Measurements from ENCODE around the gene OSMR. TPM values are rescaled to one million over a fixed set of nuclear protein-coding genes. Genes with fewer than 3 reads are reported as not detected.
A peak's percentile ranks its signal among the peaks of the same experiment; 100 is the strongest.

The OSMR gene
- total and polyA plus RNA-seq, 2 experiments from 2014 or later: 1.5 to 2.6 TPM

GRCh38 chr5:38809388-38810359 lies 36.1 kb upstream of the OSMR start:
- peak overlapping the region; percentile 86 for H2AFZ ChIP-seq
- H3K36me3 Mint-ChIP-seq (ENCODE audit: low read depth): no peaks in the 10 kb centered on the region

GRCh38 chr5:38814879-38815278 lies 30.9 kb upstream of the OSMR start:
- no peak overlapping the region for H3K4me3 Mint-ChIP-seq
- H3K4me1 ChIP-seq (ENCODE audit: insufficient read depth): 0 out of 2 replicates have a peak, but pooled peaks cover 2% of the 10 kb centered on the region
- no peaks in the 10 kb centered on the region; the same call in 2 of the 3 replicates for H3K36me3 Mint-ChIP-seq (ENCODE audit: low read depth)
- H3F3A ChIP-seq (replicated peaks; ENCODE audit: low read depth): no peaks in the 10 kb centered on the region
- H2AFZ ChIP-seq: no peak overlapping the region
- no peaks in the 10 kb centered on the region for H3K27me3 ChIP-seq (ENCODE audit: insufficient read depth)
- no peak overlapping the region for H3K27ac ChIP-seq (ENCODE audit: low read depth)
- H3K4me1 Mint-ChIP-seq: peaks cover 9% of the 10 kb centered on the region
- no peaks in the 10 kb centered on the region for H3K9me2 ChIP-seq (ENCODE audit: insufficient read depth)
- no peaks in the 10 kb centered on the region for H3K79me2 ChIP-seq (replicated peaks; ENCODE audit: insufficient read depth)
- H4K20me1 ChIP-seq (replicated peaks; ENCODE audit: insufficient read depth): no peaks in the 10 kb centered on the region
- H3K36me3 ChIP-seq (ENCODE audit: insufficient read depth): no peaks in the 10 kb centered on the region
- H3K27me3 Mint-ChIP-seq (ENCODE audit: insufficient read depth, low read depth, poor library complexity): peaks cover 5% of the 10 kb centered on the region
- ATAC-seq (no peak), DNase-seq (ENCODE audit: low spot score) (no peak)
- H3K9me3 Mint-ChIP-seq: peaks cover 2% of the 10 kb centered on the region; the same call in 2 of the 3 replicates
- no peak overlapping the region for H3K4me2 ChIP-seq
- H3K27ac Mint-ChIP-seq: no peak overlapping the region
- no peak overlapping the region for H3K4me3 ChIP-seq
- TF ChIP-seq ZNF114 (CRISPR knock-in tag; IDR thresholded peaks at IDR 0.05): no peak
- TF ChIP-seq ZNF462 (CRISPR knock-in tag; IDR thresholded peaks at IDR 0.05): no peak
- no peak for TF ChIP-seq STAT1 (IDR thresholded peaks at IDR 0.05; ENCODE audit: unreplicated experiment)
- TF ChIP-seq EZH2phosphoT487 (IDR thresholded peaks at IDR 0.05; ENCODE audit: unreplicated experiment): no peak
- no peak for TF ChIP-seq NANOG (IDR thresholded peaks at IDR 0.05; ENCODE audit: borderline replicate concordance)
- TF ChIP-seq CREB1 (CRISPR knock-in tag; IDR thresholded peaks at IDR 0.05; ENCODE audit: low read depth): no peak
- no peak for TF ChIP-seq JUNB (IDR thresholded peaks at IDR 0.05; ENCODE audit: unreplicated experiment)
- TF ChIP-seq POLR2AphosphoS5 (IDR thresholded peaks at IDR 0.05; ENCODE audit: low read depth): no peak

More at GRCh38 chr5:38809388-38810359, 36.1 kb upstream of the OSMR start:
- peak; percentile 88 to 93 for TF ChIP-seq CTCF (conservative IDR thresholded peaks at IDR 0.05; ENCODE audit: low read depth in 2 of 2)
- TF ChIP-seq JUNB (IDR thresholded peaks at IDR 0.05; ENCODE audit: unreplicated experiment): no peak
- no peak for TF ChIP-seq POLR2AphosphoS5 (IDR thresholded peaks at IDR 0.05; ENCODE audit: low read depth)
- TF ChIP-seq EZH2phosphoT487 (IDR thresholded peaks at IDR 0.05; ENCODE audit: unreplicated experiment): no peak
- H3K27ac Mint-ChIP-seq: peak overlapping the region; percentile 84
- H3K27me3 ChIP-seq (ENCODE audit: insufficient read depth): peaks cover 4% of the 10 kb centered on the region; the same call in 1 of the 2 replicates
- peak; percentile 98 for ATAC-seq
- no peaks in the 10 kb centered on the region for H3K79me2 ChIP-seq (replicated peaks; ENCODE audit: insufficient read depth)
- H3F3A ChIP-seq (replicated peaks; ENCODE audit: low read depth): no peaks in the 10 kb centered on the region
- no peaks in the 10 kb centered on the region for H4K20me1 ChIP-seq (replicated peaks; ENCODE audit: insufficient read depth)
- no peaks in the 10 kb centered on the region for H3K36me3 ChIP-seq (ENCODE audit: insufficient read depth)
- H3K9me2 ChIP-seq (ENCODE audit: insufficient read depth): no peaks in the 10 kb centered on the region
- peaks cover 5% of the 10 kb centered on the region for H3K27me3 Mint-ChIP-seq (ENCODE audit: insufficient read depth, low read depth, poor library complexity)
- H3K4me3 Mint-ChIP-seq: no peak overlapping the region
- no peaks in the 10 kb centered on the region for H3K4me1 ChIP-seq (ENCODE audit: insufficient read depth)
- peaks cover 9% of the 10 kb centered on the region; the same call in 1 of the 3 replicates for H3K9me3 Mint-ChIP-seq
- H3K27ac ChIP-seq (ENCODE audit: low read depth): no peak overlapping the region
- H3K4me2 ChIP-seq: no peak overlapping the region
- peaks cover 7% of the 10 kb centered on the region; the same call in 2 of the 3 replicates for H3K4me1 Mint-ChIP-seq
- DNase-seq (ENCODE audit: low spot score): peak; percentile 92
- no peak overlapping the region for H3K4me3 ChIP-seq

Data from GM23338 (cell line).